ENCODE measurements around the gene ARID2. TPM values are rescaled to one million over a fixed set of nuclear protein-coding genes. Genes with fewer than 3 reads are reported as not detected.

The ARID2 gene, protein sequence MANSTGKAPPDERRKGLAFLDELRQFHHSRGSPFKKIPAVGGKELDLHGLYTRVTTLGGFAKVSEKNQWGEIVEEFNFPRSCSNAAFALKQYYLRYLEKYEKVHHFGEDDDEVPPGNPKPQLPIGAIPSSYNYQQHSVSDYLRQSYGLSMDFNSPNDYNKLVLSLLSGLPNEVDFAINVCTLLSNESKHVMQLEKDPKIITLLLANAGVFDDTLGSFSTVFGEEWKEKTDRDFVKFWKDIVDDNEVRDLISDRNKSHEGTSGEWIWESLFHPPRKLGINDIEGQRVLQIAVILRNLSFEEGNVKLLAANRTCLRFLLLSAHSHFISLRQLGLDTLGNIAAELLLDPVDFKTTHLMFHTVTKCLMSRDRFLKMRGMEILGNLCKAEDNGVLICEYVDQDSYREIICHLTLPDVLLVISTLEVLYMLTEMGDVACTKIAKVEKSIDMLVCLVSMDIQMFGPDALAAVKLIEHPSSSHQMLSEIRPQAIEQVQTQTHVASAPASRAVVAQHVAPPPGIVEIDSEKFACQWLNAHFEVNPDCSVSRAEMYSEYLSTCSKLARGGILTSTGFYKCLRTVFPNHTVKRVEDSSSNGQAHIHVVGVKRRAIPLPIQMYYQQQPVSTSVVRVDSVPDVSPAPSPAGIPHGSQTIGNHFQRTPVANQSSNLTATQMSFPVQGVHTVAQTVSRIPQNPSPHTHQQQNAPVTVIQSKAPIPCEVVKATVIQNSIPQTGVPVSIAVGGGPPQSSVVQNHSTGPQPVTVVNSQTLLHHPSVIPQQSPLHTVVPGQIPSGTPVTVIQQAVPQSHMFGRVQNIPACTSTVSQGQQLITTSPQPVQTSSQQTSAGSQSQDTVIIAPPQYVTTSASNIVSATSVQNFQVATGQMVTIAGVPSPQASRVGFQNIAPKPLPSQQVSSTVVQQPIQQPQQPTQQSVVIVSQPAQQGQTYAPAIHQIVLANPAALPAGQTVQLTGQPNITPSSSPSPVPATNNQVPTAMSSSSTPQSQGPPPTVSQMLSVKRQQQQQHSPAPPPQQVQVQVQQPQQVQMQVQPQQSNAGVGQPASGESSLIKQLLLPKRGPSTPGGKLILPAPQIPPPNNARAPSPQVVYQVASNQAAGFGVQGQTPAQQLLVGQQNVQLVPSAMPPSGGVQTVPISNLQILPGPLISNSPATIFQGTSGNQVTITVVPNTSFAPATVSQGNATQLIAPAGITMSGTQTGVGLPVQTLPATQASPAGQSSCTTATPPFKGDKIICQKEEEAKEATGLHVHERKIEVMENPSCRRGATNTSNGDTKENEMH (N-terminal part only)
- 10 to 100 TPM; 26.6 to 27.8 TPM for total RNA-seq
- long read RNA-seq, donor 1, partial matches to known transcripts, result 7 of 10 reads
- long read RNA-seq, donor 1, other reads (novel, unspliced or antisense), result 3 of 10 reads
- long read RNA-seq, donor 2, partial matches to known transcripts, result 13 of 18 reads
- long read RNA-seq, donor 2, other reads (novel, unspliced or antisense), result 5 of 18 reads

DNA sequence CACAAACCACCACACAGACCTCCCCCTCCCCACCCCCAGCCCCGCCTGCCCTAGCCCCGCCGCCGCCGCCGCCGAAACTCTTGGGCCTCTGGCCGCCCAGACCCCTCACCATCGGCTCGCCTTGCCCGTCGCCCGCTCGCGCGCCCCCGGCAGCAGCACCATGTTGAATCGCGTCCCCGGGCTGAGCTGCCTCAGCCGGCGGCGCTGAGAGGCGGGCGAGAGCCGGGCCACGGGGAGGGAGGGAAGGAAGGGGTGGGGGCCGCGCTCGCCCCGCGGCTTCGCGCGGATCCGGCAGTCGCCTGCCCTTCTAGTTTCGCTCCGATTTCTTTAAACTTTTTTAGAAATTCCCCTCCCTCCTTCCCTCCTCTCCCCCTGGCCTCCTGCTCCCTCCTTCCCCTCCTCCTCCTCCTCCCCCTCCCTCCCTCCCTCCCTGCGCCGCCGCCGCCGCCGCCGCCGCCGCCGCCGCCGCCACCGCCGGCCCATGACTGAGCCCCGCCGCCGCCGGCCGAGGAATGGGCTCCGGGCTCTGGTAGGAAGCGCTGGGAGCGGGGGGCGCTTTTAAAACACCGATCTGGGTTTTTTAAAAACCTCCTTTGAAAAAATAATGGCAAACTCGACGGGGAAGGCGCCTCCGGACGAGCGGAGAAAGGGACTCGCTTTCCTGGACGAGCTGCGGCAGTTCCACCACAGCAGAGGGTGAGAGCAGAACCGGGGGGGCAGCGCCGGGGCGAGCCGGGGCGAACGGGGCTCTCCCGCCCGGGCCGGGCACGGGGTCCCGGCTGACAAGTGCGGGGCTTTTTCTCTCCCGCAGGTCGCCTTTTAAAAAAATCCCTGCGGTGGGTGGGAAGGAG, at the start of gene ARID2:
TSS of gene ARID2 (plus strand) at position 474 of the 851 bp plus-strand sequence. CDS start at position 605, 131 bp downstream.
- intact Hi-C loops (cut with DNase I), result loop anchor here in 1 of 2 donors (10.0 kb wide), 1 partner anchor 185 kb away; no protein-coding TSS in a partner anchor
- DNase-seq (ENCODE audit: low spot score), result peak; percentile 92

DNA sequence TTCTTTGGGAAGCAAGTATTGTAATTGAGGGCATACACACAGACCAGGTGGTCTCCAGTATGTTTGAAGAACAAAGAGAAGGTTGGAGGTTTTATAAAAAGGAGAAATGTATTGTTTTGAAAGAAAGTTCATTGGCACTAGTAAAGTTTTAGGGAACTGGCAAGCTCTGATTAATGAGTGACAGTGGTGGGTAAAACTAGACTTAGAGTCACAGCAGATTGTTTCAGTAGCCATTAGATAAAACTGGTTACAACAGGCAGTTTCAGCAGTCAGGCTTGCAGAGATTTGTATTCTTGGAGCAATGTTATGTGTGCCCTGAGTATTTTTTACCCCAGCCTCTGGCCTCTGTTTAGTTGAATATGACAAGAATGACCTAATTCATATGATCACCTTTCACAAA, 49.1 kb upstream of the ARID2 start:
- no peak for DNase-seq (ENCODE audit: low spot score)
- intact Hi-C loops (cut with DNase I), result no loop called here

DNA sequence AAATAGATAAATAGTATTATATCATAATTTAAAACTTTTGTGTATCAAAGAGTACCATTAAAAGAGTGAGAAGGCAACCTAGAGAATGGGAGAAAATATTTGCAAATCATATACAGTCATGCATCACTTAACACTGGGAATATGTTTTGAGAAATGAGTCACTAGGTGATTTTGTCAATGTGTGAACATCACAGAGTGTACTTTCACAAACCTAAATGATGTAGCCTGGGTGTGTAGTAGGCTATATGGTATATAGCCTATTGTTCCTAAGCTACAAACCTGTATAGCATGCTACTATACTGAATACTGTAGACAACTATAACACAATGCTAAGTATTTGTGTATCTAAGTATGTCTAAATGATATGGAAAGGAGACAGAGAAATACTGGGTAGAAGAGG, 48.0 kb upstream of the ARID2 start:
- no peak for DNase-seq (ENCODE audit: low spot score)
- intact Hi-C loops (cut with DNase I), result no loop called here

DNA sequence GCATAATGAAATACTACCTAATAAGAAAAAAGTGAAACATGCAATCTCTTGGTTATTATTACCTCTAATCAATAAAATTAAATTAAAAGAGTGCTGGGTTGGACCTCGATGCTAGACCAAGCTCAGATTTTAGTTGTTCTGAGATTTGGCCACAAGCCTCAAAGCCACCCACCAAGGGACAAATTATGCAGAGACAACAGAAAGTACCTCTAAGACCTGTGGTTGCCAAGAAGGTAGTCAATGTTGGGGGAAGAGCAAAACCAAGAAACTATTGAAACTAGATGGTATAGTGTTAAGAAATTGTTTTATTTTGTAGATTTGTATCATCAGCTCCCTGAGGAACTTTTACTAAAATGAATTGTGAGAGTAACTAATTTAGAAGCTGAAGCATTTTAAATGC, 43.8 kb upstream of the ARID2 start:
- DNase-seq (ENCODE audit: low spot score), result no peak
- intact Hi-C loops (cut with DNase I), result no loop called here

DNA sequence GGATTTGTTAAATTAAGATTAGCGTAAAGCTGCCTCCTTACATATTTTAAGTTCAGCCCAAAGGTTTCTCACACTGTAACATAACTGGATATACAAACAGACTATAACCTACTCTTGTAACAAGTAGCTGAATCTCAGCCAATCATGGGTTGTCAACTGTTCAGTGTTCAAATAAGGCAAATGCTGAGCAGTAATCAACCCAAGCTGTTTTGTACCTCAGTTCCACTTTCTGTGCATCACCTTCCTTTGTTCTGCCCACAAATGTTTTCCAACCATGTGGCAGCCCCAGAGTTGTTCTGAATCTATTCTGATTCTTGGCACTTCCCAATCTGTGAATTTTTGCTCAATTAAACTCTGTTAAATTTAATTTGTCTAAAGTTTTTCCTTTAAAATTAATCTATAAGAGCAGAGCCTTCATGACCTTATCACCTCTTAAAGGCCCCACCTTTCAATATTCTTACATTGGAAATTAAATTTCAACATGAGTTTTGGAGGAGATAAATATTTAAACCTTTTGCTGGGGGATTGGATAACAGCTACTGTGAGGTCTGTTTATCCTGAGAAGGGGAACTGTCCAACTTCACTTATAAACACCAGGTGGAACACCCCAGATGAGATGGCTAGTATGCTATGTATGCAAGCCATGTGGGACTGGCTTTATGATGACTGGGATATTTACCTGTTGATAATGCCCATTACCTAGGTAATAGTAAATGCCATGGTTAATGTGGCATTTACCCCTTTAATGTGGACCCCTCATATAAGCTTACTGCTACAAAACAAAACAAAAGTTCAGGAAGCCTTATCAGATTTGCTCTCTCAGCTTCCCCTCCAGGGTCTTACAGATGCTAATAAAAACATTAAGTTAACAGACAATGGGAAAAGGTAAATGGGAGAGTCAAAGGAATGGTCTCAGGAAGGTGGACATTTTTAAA, 42.2 kb upstream of the ARID2 start:
- intact Hi-C loops (cut with DNase I), result no loop called here
- no peak for DNase-seq (ENCODE audit: low spot score)

DNA sequence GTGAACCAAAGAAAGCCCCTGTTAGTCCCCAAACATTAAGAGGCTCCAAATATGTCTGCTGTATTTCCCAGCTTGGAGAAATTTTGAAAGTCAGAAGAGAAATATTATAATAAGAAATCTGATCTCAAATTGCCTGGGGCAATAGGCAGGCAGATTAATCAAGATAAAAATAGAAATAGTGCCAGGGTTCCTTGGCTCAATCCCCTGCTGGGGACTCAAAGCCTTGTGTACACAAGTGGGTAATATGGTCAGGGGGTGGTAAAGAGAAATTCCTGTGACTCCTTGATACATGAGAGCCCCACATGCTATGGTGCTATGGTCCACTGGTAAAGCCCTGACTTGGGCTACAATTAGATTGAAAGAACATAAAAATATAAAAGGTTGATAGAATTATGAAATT, 41.3 kb upstream of the ARID2 start:
- no peak for DNase-seq (ENCODE audit: low spot score)
- intact Hi-C loops (cut with DNase I), result no loop called here

DNA sequence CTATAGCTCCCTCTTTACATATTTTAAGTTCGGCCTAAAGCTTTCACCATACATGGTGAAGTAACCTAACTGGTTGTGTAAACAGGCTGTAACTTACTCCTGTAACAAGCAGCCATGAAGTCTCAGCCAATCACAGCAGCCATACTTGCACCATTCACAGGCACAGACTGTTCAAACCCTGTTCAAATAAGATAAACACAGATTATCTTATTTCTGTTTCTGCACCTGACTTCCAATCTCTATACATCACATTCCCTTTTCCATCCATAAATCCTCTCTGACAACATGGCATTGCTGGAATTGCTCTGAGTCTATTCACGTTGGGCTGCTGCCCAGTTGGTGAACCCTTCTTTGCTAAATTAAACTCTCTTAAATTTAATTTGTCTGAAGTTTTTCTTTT, 34.5 kb upstream of the ARID2 start:
- intact Hi-C loops (cut with DNase I), result no loop called here
- DNase-seq (ENCODE audit: low spot score), result no peak

DNA sequence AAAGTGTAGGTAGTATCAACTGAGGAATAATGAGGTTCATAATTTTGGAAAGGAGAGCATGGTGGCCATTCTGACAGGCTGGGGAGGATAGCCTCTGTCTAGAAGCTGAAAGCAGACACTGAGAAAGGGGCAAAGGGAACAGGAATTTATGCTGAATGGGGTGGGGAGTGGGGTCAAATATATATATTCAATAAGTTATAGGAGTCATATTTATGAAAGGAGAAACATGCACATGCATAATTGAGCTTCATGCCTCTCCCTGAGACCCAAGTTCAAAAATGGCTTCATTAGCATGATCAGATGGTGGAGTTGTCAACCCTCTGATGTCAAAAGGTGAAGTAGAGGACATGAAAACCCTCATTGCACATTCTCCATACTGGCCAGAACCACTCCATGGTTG, 33.9 kb upstream of the ARID2 start:
- no peak for DNase-seq (ENCODE audit: low spot score)
- intact Hi-C loops (cut with DNase I), result no loop called here

DNA sequence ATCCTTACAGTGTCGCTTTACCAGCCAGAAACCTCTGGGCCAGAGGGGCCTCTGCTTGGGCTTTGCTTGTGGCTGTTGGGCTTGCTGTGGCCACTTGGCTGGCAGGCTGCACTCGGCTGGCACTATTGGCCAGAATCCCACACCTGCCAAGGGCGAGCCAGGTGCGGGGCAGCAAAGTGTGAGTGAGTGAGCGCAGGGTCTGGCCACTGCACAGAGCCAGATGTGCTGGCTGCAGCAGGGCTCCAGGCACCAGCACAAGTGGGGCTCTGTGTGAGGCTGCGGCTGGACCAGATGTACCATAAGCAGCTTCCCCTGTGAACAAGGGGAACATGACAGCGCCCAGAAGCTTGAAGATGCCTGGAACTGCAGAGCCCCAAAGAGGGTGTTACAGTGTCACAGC, 33.5 kb upstream of the ARID2 start:
- no peak for DNase-seq (ENCODE audit: low spot score)
- intact Hi-C loops (cut with DNase I), result no loop called here

DNA sequence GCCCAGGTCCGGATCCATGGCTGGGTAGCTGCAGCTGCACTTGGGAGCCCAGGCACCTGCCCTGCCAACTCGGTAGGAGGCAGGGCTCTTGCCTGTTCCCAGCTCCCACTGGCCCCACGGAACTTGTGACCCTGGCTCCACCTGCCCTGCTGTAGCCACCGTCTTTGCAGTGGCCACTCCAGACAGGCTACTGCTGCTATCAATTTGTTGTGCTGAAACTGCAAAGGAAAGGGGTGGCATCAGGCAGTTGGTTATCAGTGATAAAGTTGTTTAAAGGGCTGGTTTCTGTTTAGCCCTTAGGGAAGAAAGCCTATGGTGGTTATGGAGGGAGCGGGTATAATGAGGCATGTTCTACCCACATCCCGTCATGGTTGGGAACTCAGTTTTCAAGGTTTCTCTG, 32.1 kb upstream of the ARID2 start:
- intact Hi-C loops (cut with DNase I), result no loop called here
- DNase-seq (ENCODE audit: low spot score), result no peak

DNA sequence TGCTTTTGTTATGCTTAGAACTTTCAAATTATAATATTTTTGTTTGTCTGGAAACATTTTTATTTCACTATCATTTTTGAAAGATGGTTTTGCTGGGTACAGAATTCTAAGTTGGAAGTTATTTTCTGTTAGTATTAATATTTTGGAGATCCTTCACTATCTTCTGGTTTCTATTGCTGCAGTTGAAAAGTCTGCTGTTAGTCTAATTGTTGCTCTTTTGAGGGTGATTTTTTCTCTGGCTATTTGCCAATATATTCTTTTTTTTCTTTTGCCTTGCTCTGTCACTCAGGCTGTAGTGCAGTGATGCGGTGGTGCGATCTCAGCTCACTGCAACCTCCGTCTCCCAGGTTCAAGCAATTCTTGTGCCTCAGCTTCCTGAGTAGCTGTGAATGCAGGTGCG, 28.2 kb upstream of the ARID2 start:
- DNase-seq (ENCODE audit: low spot score), result no peak
- intact Hi-C loops (cut with DNase I), result no loop called here

DNA sequence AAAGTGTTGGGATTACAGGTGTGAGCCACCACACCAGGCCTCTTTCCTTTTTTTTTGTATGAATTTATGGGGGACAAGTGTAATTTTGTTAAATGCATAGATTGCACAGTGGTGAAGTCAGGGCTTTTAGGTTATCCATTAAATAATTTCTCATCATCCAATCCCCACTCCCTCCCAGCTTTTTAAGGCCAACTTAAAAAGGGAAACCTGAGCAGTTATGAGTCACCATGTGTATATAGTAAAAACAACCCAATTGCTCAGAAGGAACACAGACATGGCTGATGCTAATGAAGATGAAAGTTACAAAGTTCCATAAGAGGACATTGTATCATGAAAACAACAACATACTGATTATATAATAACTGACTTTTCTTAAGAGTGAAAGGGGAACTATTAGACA, 25.6 kb upstream of the ARID2 start:
- intact Hi-C loops (cut with DNase I), result no loop called here
- DNase-seq (ENCODE audit: low spot score), result no peak

DNA sequence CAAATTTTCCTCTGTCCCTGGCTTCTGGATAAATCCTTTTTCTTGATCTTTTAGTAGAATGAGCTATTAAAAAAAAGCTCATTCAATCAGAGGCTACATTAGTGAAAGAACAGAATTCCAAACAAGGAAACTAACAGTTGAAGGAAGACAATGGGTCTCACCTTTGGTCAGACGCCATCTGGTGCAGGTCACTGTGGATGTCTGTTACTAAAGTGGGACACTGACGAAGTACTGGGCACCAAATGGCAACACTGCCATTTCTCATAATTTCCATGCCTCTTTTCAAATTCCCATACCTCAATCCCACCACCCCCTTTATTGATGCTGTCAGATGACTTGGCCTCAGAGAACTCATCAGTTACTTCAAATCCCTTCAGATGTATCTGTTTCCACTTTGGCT, 24.5 kb upstream of the ARID2 start:
- intact Hi-C loops (cut with DNase I), result no loop called here
- no peak for DNase-seq (ENCODE audit: low spot score)

DNA sequence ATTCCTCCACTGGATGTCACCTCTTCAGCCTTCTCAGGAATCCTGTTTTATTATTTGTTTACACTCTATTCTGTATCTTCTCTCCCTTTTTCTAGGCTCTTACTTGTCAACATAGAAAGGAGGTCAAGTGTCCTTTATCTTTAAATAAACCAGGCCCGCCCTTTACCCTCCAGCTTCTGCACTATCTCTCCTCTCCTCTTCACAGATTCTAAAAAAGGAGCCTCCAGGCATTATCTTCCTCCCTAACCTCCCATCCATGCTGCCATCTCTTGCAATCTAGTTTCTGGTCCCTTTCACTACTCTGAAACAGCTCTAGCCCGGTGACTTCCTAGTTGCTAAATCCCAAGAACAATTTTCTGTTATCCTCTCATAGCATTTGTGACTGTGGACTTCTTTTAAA, 24.1 kb upstream of the ARID2 start:
- intact Hi-C loops (cut with DNase I), result no loop called here
- no peak for DNase-seq (ENCODE audit: low spot score)

DNA sequence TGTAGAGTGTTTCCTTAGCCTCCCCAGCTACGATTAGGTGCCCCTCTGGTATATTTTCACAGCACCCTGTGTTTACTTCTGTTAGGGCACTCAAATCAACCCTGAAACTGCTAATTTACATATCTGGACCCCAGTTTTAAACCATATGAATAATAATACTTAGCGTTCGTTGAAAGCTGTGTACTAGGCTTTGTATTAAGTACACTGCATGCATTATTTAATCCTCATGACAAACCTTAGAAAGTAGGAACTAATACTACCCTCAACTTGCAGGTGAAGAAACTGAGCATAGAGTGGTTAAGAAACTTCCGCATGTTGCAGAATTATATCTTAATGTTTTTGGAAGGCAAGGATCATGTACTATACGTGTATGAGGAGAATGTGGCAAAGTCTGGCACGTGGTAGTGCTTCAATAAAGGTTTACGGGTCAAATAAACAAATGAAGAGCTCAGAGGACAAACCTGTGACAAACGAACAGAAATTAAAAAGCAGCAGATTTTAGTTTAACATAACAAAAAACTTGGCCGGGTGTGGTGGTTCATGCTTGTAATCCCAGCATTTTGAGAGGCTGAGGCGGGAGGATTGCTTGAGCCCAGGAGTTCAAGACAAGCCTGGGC, 22.2 kb upstream of the ARID2 start:
- intact Hi-C loops (cut with DNase I), result no loop called here
- no peak for DNase-seq (ENCODE audit: low spot score)

DNA sequence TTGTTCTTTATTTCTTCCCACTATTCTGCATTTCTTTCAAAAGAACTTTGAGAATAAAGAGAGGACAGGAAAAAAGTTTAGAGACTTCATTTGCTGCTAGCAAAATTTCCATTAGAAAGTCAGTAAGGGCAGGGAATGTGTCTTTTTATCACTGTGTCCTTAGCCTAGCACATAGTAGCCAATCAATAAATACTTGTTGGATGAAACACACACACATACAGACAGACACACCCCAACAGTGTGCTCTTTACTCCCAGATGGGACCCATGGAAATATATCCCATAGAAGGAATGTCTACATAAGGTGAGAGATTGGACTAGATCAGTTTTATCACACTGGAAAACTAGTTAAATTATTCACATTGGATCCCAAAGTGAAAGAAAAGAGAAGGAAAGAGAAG, 21.1 kb upstream of the ARID2 start:
- intact Hi-C loops (cut with DNase I), result no loop called here
- DNase-seq (ENCODE audit: low spot score), result no peak

DNA sequence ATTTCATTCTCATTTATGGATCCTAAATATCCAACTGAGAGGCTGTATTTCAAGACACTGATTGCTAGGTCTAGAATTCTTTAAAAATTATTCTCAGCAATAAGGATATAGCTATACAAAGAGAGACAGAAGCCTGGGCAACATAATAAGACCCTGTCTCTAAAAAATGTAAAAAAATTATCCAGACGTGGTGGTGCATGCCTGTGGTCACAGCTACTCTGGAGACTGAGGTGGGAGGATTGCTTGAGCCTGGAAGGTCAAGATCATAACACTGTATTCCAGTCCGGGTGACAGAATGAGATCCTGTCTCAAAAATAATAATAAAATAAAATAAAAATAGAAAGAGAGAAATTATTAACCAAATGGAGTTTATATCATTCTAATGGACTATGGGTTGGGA, 20.6 kb upstream of the ARID2 start:
- no peak for DNase-seq (ENCODE audit: low spot score)
- intact Hi-C loops (cut with DNase I), result no loop called here

Measured in posterior vena cava (tissue), 2 donors.